Measurements from ENCODE around the gene CCL25.
"Not testable (repeated sequence)": the region's sequence is repeated elsewhere in the genome, so short reads cannot be mapped to it uniquely, and the experiment has no call there.

The CCL25 gene

DNA sequence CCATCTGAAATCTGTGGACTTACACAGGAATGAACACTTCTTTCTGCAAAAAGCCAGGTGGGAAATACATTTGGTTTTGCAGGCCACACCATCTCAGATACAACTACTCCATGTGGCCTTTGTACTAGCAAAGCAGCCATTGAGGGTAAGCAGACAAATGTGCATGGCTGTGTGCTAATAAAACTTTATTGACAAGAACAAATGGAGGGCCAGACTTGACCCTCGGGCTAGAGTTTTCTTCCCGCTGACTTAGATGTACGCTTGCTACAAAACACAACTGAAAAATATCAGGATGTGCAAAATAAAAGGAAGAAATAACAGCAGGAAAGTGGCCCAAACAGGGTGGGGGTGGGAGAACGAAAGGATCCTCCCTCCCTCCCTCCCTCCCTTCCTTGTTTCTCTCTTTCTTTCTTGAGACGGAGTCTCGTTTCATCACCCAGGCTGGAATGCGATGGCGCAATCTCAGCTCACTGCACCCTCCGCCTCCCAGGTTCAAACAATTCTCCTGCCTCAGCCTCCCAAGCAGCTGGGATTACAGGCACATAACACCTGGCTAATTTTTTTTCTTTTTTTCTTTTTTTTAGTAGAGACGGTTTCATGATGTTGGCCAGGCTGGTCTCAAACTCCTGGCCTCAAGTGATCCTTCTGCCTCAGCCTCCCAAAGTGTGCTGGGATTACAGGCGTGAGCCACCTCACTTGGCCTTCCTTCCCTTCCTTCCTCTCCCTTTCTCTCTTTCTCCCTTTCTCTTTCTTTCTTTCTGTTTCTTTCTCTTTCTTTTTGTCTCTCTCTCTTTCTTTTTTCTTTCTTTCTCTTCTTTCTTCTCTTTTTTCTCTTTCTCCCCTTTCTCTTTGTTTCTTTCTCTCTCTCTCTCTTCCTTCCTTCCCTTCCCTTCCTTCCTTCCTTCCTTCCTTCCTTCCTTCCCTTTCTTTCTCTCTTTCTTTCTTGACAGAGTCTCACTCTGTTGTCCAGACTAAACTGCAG is 29.3 kb downstream of the CCL25 start:
- H3K4me3 ChIP-seq (ENCODE audit: low read length) = no peak overlapping the region
- DNase-seq (ENCODE audit: low read depth, low spot score) = no peak

- DNase-seq (ENCODE audit: low read depth, low spot score) = no peak
- no peak overlapping the region for H3K4me3 ChIP-seq (ENCODE audit: low read length)
Observed at GRCh38 chr19:8083141-8083540, 30.6 kb downstream of the CCL25 start.

- DNase-seq (ENCODE audit: low read depth, low spot score) = no peak
- no peak overlapping the region for H3K4me3 ChIP-seq (ENCODE audit: low read length)
Observed at GRCh38 chr19:8084152-8084551, 31.6 kb downstream of the CCL25 start.

DNA sequence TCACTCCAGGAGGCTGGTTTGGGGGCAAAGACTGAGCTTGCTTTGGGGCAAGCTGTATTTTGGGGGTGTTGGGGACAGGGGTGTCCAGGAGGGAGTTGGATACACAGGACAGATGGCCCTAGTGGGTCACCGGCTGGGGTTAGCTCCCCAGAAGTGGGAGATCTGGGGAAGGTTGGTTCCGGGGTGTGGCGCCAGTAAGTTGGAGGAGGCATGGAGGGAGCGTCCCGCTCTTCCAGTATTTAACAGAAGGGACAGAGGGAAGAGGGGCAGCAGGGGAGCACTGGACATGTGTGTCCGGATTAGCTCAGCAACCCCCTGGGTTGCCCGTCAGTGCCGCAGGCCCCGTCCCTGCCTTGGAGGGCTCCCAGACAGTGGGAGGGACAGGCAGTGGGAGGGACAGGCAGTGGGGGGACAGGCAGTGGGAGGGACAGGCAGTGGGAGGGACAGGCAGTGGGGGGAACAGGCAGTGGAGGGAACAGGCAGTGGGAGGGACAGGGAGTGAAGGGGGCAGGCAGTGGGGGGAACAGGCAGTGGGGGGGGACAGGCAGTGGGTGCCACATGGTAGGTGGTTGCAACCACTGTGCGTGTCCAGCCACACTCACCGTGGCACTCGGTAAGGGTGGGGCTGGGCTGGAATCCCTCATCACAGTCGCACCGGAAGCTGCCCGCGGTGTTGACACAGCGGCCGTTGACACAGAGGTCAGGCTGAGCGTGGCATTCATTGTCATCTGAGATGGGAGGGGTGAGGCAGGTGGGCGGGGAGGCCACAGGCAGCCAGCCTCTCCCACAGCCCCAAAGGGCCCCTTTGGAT is 33.2 kb downstream of the CCL25 start:
- no peak overlapping the region for H3K4me3 ChIP-seq (ENCODE audit: low read length)
- DNase-seq (ENCODE audit: low read depth, low spot score) = no peak

GRCh38 chr19:8086849-8087248 is 34.3 kb downstream of the CCL25 start:
- no peak for DNase-seq (ENCODE audit: low read depth, low spot score)
- H3K4me3 ChIP-seq (ENCODE audit: low read length) = no peak overlapping the region

- no peak for DNase-seq (ENCODE audit: low read depth, low spot score)
- H3K4me3 ChIP-seq (ENCODE audit: low read length) = no peak overlapping the region
Observed at GRCh38 chr19:8087876-8088275, 35.3 kb downstream of the CCL25 start.

DNA sequence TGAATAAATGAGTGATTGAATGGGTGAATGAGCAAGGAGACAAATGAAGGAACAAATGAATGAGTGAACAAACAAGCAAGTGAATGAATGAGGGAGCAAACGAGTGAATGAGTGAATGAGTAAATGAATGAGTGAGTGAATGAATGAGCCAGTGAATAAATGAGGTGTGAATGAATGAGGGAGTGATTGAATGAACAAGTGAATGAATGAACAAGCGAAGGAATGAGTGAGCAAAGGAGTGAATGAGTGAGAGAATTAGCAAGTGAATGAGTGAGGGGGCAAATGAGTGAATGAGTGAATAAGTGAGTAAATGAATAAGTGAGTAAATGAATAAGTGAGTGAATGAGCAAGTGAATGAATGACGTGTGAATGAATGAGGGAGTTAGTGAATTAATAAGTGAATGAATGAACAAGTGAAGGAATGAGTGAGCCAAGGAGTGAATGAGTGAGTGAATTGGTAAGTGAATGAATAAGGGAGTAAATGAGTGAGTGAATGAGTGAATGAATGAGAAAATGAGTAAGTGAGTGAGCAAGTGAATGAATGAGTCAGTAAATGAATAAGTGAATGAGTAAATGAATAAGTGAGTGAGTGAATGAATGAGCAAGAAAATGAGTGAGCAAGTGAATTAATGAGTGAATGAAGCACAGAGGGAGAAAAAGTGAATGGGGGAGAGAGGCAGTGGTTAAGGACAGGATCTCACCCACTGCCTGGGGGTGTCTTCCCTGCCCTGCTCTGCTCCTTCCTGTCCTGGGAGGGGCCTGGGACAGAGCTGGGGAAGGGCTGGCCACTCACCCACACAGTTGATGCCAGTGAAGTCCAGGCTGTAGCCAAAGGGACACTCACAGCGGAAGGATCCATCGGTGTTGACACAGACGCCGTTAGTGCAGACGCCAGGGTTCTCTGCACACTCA is 36.4 kb downstream of the CCL25 start:
- no peak for DNase-seq (ENCODE audit: low read depth, low spot score)

DNA sequence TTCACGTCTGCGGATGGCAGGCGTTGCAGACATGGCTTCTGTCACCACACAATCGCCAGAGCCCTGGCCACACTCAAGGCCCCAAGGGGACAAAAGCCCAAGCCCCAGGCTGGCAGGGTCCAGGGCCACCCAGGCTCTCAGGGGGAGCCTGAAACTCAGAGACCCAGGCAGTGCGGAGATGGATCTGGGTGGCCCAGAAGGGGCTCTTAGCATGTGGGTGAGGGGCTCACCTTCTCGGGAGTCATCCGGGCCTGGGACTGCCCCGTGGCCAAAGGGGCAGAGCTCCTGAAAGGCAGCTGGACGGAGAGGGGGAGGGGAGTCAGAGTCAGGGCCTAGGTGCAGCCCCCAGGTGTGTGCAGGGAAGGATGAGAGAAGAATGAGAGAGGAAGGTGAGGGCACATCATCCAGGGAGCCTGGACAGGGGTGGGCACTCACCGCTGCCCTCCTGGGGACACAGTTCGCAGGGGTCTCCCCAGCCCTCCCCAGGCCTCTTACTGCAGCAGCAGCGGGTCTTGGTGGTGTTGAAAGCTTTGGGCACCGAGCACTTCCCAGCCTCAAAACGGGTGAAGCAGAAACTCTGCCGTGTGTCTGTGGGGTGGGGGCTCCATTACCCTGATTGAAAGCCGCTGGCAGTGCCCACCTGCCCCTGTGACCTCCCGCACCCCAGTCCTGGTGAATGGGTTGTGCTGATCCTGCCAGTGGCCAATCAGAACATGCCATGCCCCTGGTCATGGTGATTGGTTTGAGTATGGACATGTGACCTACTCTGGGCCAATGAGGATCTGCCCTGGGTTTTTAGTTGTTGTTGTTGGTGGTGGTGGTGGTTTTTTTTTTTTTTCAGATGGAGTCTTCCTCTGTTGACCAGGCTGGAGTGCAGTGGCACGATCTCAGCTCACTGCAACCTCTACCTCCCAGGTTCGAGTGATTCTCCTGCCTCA is 37.4 kb downstream of the CCL25 start:
- no peak for DNase-seq (ENCODE audit: low read depth, low spot score)
- no peak overlapping the region for H3K4me3 ChIP-seq (ENCODE audit: low read length)

More for the DNA sequence above, 36.4 kb downstream of the CCL25 start:
- no peak overlapping the region for H3K4me3 ChIP-seq (ENCODE audit: low read length)

GRCh38 chr19:8090950-8091349 is 38.4 kb downstream of the CCL25 start:
- no peak for DNase-seq (ENCODE audit: low read depth, low spot score)
- H3K4me3 ChIP-seq (ENCODE audit: low read length) = no peak overlapping the region

- H3K4me3 ChIP-seq (ENCODE audit: low read length) = no peak overlapping the region
- no peak for DNase-seq (ENCODE audit: low read depth, low spot score)
Observed at GRCh38 chr19:8093740-8094139, 41.2 kb downstream of the CCL25 start.

DNA sequence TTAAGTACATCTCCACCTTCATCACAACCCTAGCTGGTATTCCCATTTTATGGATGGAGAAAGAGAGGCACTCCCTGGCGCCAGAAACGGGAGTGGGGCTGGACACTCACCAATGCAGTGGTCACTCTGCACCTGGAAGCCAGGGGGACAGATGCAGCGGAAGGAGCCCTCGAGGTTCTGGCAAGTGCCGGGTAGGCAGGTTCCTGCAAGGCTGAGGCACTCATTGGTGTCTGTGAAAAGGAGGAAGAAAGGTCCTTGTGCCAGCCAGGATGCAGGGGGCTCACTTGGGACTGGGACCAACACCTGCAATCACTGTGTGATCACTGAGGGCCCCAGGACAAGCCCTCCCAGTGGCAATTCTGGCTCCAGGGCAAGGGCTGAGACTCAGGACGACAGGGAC is 41.8 kb downstream of the CCL25 start:
- H3K4me3 ChIP-seq (ENCODE audit: low read length) = no peak overlapping the region
- no peak for DNase-seq (ENCODE audit: low read depth, low spot score)

GRCh38 chr19:8095354-8095886 is 42.9 kb downstream of the CCL25 start:
- no peak for DNase-seq (ENCODE audit: low read depth, low spot score)
- H3K4me3 ChIP-seq (ENCODE audit: low read length) = no peak overlapping the region

- no peak overlapping the region for H3K4me3 ChIP-seq (ENCODE audit: low read length)
- DNase-seq (ENCODE audit: low read depth, low spot score) = no peak
Observed at GRCh38 chr19:8096071-8096470, 43.5 kb downstream of the CCL25 start.

- DNase-seq (ENCODE audit: low read depth, low spot score) = no peak
- H3K4me3 ChIP-seq (ENCODE audit: low read length) = no peak overlapping the region
Observed at GRCh38 chr19:8097198-8097597, 44.6 kb downstream of the CCL25 start.

GRCh38 chr19:8097681-8098567 is 45.4 kb downstream of the CCL25 start:
- no peak overlapping the region for H3K4me3 ChIP-seq (ENCODE audit: low read length)
- DNase-seq (ENCODE audit: low read depth, low spot score) = no peak

GRCh38 chr19:8101311-8101710 is 48.8 kb downstream of the CCL25 start:
- DNase-seq (ENCODE audit: low read depth, low spot score) = no peak
- H3K4me3 ChIP-seq (ENCODE audit: low read length) = no peak overlapping the region

DNA sequence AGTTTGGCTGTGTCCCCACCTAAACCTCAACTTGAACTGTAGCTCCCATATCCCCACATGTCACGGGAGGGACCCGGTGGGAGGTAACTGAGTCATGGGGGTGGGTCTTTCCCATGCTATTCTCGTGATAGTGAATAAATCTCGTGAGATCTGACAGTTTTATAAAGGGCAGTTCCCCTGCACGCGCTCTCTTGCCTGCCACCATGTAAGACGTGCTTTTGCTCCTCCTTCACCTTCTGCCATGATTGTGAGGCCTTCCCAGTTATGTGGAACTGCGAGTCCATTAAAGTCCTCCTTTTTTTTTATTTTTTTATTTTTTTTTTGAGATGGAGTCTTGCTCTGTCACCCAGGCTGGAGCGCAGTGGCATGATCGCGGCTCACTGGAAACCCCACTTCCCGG is 49.4 kb downstream of the CCL25 start:
- not testable (repeated sequence) for H3K4me3 ChIP-seq (ENCODE audit: low read length); DNase-seq (ENCODE audit: low read depth, low spot score)
